H1 (cell line): ENCODE results near the gene USP24. TPM values are rescaled to one million over a fixed set of nuclear protein-coding genes. Genes with fewer than 3 reads are reported as not detected.

Source experiments
- CTCF ChIA-PET: fragments of 300-600 bp; sonication (Branson Sonifier 250); formaldehyde crosslinking; loops from one replicate; lab custom pipeline; 2021; ENCODE audit not compliant: partially characterized antibody; lab: Charles Lee
- POLR2A ChIA-PET: fragments of 300-600 bp; sonication (Branson Sonifier 250); formaldehyde crosslinking; loops from one replicate; lab custom pipeline; 2021; ENCODE audit warnings: inconsistent platforms; ENCODE audit not compliant: partially characterized antibody; lab: Charles Lee
- DNase-seq, 2 experiments: peaks; one replicate each; pipeline versions ENCODE4 v3.0.0 to v3.0.0-alpha.2; 2010 to 2022; ENCODE audit warnings: low spot score in 2 of 2, low read depth in 1 of 2, mixed read lengths in 1 of 2
- FAIRE-seq: peaks from 2 replicates; lab custom pipeline; 2011; peaks lifted over from hg19 to GRCh38; lab: Jason Lieb, UNC
- H2AFZ ChIP-seq: 2 replicates; pipeline ENCODE4 v1.8.1; 2012; ENCODE audit warnings: low read length, inconsistent platforms
- H2AK5ac ChIP-seq: 2 replicates; pipeline ENCODE4 v1.6.1; 2013; ENCODE audit warnings: low read depth, low read length
- H2BK120ac ChIP-seq: replicated peaks from 2 replicates; pipeline ENCODE3; 2013; ENCODE audit warnings: low read depth, low read length, inconsistent platforms
- H2BK12ac ChIP-seq: 2 replicates; pipeline ENCODE4 v1.6.1; 2013; ENCODE audit warnings: low read depth, low read length
- H2BK15ac ChIP-seq: 2 replicates; pipeline ENCODE4 v1.6.1; 2013; ENCODE audit warnings: low read length
- H2BK20ac ChIP-seq: 2 replicates; pipeline ENCODE4 v1.6.1; 2013; ENCODE audit warnings: low read length
- H2BK5ac ChIP-seq: 2 replicates; pipeline ENCODE4 v1.6.1; 2013; ENCODE audit warnings: low read depth, low read length
- H3K14ac ChIP-seq: 2 replicates; pipeline ENCODE4 v1.6.1; 2013; ENCODE audit warnings: inconsistent platforms; ENCODE audit not compliant: insufficient read length
- H3K18ac ChIP-seq: 2 replicates; pipeline ENCODE4 v1.6.1; 2013; ENCODE audit warnings: low read length; ENCODE audit errors: extremely low read depth
- H3K23ac ChIP-seq: 2 replicates; pipeline ENCODE4 v1.6.1; 2013; ENCODE audit warnings: inconsistent platforms; ENCODE audit not compliant: insufficient read length
- H3K23me2 ChIP-seq: 2 replicates; pipeline ENCODE4 v1.6.1; 2013; ENCODE audit warnings: low read depth, low read length
- H3K27ac ChIP-seq: 2 replicates; pipeline ENCODE4 v1.6.1; 2011; ENCODE audit warnings: low read depth, low read length, inconsistent platforms
- H3K27me3 ChIP-seq, 4 experiments: replicated peaks in 1 of 4; 1 replicate in 1 of 4; 2 replicates in 3 of 4; pipeline versions ENCODE4 v1.6.1 to v1.8.1; 2011 to 2013; ENCODE audit warnings: low read length in 3 of 4, mild to moderate bottlenecking in 3 of 4, inconsistent platforms in 2 of 4, mixed read lengths in 2 of 4, moderate library complexity in 1 of 4; ENCODE audit not compliant: control insufficient read depth in 3 of 4, insufficient read depth in 3 of 4; ENCODE audit errors: extremely low read depth in 1 of 4
- H3K36me3 ChIP-seq, 4 experiments: 2 replicates each; pipeline versions ENCODE4 v1.6.1 to v1.8.1; 2011 to 2013; ENCODE audit warnings: mild to moderate bottlenecking in 4 of 4, low read length in 3 of 4, moderate library complexity in 2 of 4, control low read depth in 1 of 4, inconsistent platforms in 1 of 4; ENCODE audit not compliant: insufficient read depth in 4 of 4, control insufficient read depth in 2 of 4
- H3K4ac ChIP-seq: replicated peaks from 2 replicates; pipeline ENCODE3; 2013; ENCODE audit warnings: low read length, low read depth, mixed read lengths, inconsistent platforms; ENCODE audit not compliant: insufficient read length
- H3K4me1 ChIP-seq, 4 experiments: replicated peaks in 1 of 4; 1 replicate in 1 of 4; 2 replicates in 3 of 4; pipeline versions ENCODE4 v1.6.1 to v1.8.1; 2011 to 2013; ENCODE audit warnings: low read length in 3 of 4, inconsistent platforms in 2 of 4, mixed read lengths in 1 of 4; ENCODE audit not compliant: insufficient read depth in 4 of 4, control insufficient read depth in 3 of 4
- H3K4me2 ChIP-seq, 2 experiments: 2 replicates each; pipeline versions ENCODE4 v1.6.1 to v1.8.1; 2011 to 2013; ENCODE audit warnings: low read depth in 2 of 2, low read length in 2 of 2, control low read depth in 1 of 2, inconsistent platforms in 1 of 2, mild to moderate bottlenecking in 1 of 2; ENCODE audit not compliant: insufficient read depth in 1 of 2
- H3K4me3 ChIP-seq, 4 experiments: fragments of 200-600, 300-600 bp in 1 of 4; sonication (generic), shearing (Covaris generic), sonication (Bioruptor Twin) in 1 of 4; 2 replicates each; pipeline versions ENCODE4 v1.5.1 to v1.8.1; 2011 to 2016; ENCODE audit warnings: low read length in 4 of 4, low read depth in 3 of 4, control low read depth in 2 of 4, inconsistent platforms in 2 of 4, mild to moderate bottlenecking in 2 of 4, mixed read lengths in 1 of 4, moderate library complexity in 1 of 4; ENCODE audit not compliant: insufficient read depth in 2 of 4; ENCODE audit errors: extremely low read depth in 1 of 4
- H3K56ac ChIP-seq: replicated peaks from 2 replicates; pipeline ENCODE3; 2013; ENCODE audit warnings: low read depth, mild to moderate bottlenecking, mixed read lengths, low read length, inconsistent platforms; ENCODE audit not compliant: insufficient read length
- H3K79me1 ChIP-seq: 2 replicates; pipeline ENCODE4 v1.6.1; 2013; ENCODE audit warnings: low read depth, low read length, control low read depth
- H3K79me2 ChIP-seq, 2 experiments: 2 replicates each; pipeline versions ENCODE4 v1.6.1 to v1.8.1; 2012 to 2013; ENCODE audit warnings: low read length in 2 of 2, mild to moderate bottlenecking in 2 of 2, inconsistent platforms in 1 of 2; ENCODE audit not compliant: insufficient read depth in 2 of 2, control insufficient read depth in 1 of 2
- H3K9ac ChIP-seq, 4 experiments: replicated peaks in 1 of 4; 1 replicate in 1 of 4; 2 replicates in 3 of 4; pipeline versions ENCODE4 v1.6.1 to v1.8.1; 2011 to 2013; ENCODE audit warnings: low read depth in 3 of 4, low read length in 3 of 4, control low read depth in 2 of 4, mild to moderate bottlenecking in 2 of 4, moderate library complexity in 2 of 4, inconsistent platforms in 1 of 4; ENCODE audit errors: extremely low read depth in 1 of 4
- H3K9me3 ChIP-seq, 2 experiments: 2 replicates each; pipeline versions ENCODE4 v1.6.1 to v1.8.1; 2012 to 2013; ENCODE audit warnings: mild to moderate bottlenecking in 2 of 2, moderate library complexity in 2 of 2, control low read depth in 1 of 2, inconsistent platforms in 1 of 2, low read depth in 1 of 2, low read length in 1 of 2, mixed read lengths in 1 of 2; ENCODE audit not compliant: insufficient read depth in 2 of 2
- H4K20me1 ChIP-seq, 2 experiments: replicated peaks in 1 of 2; 2 replicates each; pipeline versions ENCODE3 to v1.8.1; 2011 to 2013; ENCODE audit warnings: inconsistent platforms in 2 of 2, low read length in 2 of 2, mild to moderate bottlenecking in 1 of 2; ENCODE audit not compliant: insufficient read depth in 2 of 2, control insufficient read depth in 1 of 2
- H4K5ac ChIP-seq: 2 replicates; pipeline ENCODE4 v1.6.1; 2013; ENCODE audit warnings: low read length, low read depth, mixed read lengths, inconsistent platforms; ENCODE audit not compliant: insufficient read length
- H4K8ac ChIP-seq: 2 replicates; pipeline ENCODE4 v1.8.0; 2013; ENCODE audit warnings: mild to moderate bottlenecking, moderate library complexity, low read length, inconsistent platforms; ENCODE audit not compliant: insufficient read depth; ENCODE audit errors: extremely low read depth
- H4K91ac ChIP-seq: replicated peaks from 2 replicates; pipeline ENCODE3; 2013; ENCODE audit warnings: low read length, mixed read lengths, inconsistent platforms; ENCODE audit not compliant: insufficient read length
- BCL11A ChIP-seq, 2 experiments: IDR thresholded peaks; one replicate each; pipeline ENCODE4 v1.6.1; 2011; ENCODE audit warnings: low read depth in 2 of 2, low read length in 2 of 2, mild to moderate bottlenecking in 2 of 2
- CBX8 ChIP-seq: fragments of 300-800, 300-1000 bp; sonication (generic); IDR thresholded peaks from 2 replicates; pipeline ENCODE4 v1.7.1; 2016; ENCODE audit warnings: low read depth, low read length, borderline replicate concordance
- EP300 ChIP-seq, 2 experiments: IDR thresholded peaks; 1 replicate in 1 of 2; 2 replicates in 1 of 2; pipeline ENCODE4 v1.6.1; 2011 to 2012; ENCODE audit warnings: low read depth in 2 of 2, low read length in 2 of 2, mild to moderate bottlenecking in 2 of 2, borderline replicate concordance in 1 of 2, inconsistent platforms in 1 of 2, moderate library complexity in 1 of 2
- KDM1A ChIP-seq: fragments of 200-600, 300-600 bp; sonication (generic); IDR thresholded peaks from 2 replicates; pipeline ENCODE4 v1.7.1; 2016; ENCODE audit warnings: mild to moderate bottlenecking, low read length, borderline replicate concordance
- SAP30 ChIP-seq: fragments of 300-600 bp; sonication (generic); IDR thresholded peaks from 2 replicates; pipeline ENCODE4 v1.7.1; 2012; ENCODE audit warnings: low read length, moderate library complexity, mild to moderate bottlenecking, inconsistent platforms; ENCODE audit not compliant: insufficient read depth, insufficient replicate concordance
- SIRT6 ChIP-seq: IDR thresholded peaks from one replicate; pipeline ENCODE4 v1.7.1; 2012; ENCODE audit warnings: low read length, inconsistent platforms
- SP1 ChIP-seq: IDR thresholded peaks from 2 replicates; pipeline ENCODE4 v1.6.1; 2011; ENCODE audit warnings: low read depth, low read length
- TAF7 ChIP-seq: optimal IDR thresholded peaks from 2 replicates; pipeline ENCODE3; 2011; ENCODE audit warnings: low read depth, mild to moderate bottlenecking, inconsistent platforms, low read length, moderate library complexity, borderline replicate concordance
- TCF12 ChIP-seq: IDR thresholded peaks from 2 replicates; pipeline ENCODE4 v1.6.1; 2011; ENCODE audit warnings: low read depth, mild to moderate bottlenecking, low read length
- WGBS, 2 experiments: shearing (Covaris generic) in 1 of 2; methylation state at CpG; one replicate each; pipeline versions ENCODE4 v1.1.6 to v1.1.7; 2013 to 2015; ENCODE audit warnings: low lambda C conversion rate in 2 of 2, mixed read lengths in 2 of 2, inconsistent platforms in 1 of 2, low coverage in 1 of 2, missing lambda C conversion rate in 1 of 2; ENCODE audit not compliant: insufficient replicate concordance in 2 of 2, insufficient coverage in 1 of 2, insufficient read length in 1 of 2; ENCODE audit errors: extremely low coverage in 1 of 2, missing lambda C conversion rate in 1 of 2; 5-methylcytosine and 5-hydroxymethylcytosine counted together
- polyA plus RNA-seq, 7 experiments: library from polyadenylated mRNA; depleted of rRNA in 3 of 7; stranded (reverse) in 5 of 7; unstranded in 2 of 7; fragments of >200 nt in 5 of 7; fragments of 200-250 nt in 2 of 7; gene quantifications; 1 replicate in 5 of 7; 2 replicates in 1 of 7; 4 replicates in 1 of 7; pipeline versions ENCODE4 v1.2.1 to v1.2.3, GENCODE V29; 2011 to 2013; ENCODE audit warnings: missing spikeins in 2 of 7, mixed read lengths in 2 of 7
- total RNA-seq: library from RNA; stranded (reverse); fragmentation: NEBNext Ultra II Directional; extraction: Animal tissue kit (Norgen Biotek cat#: 25700); gene quantifications from 2 replicates; pipeline ENCODE4 v1.2.1, GENCODE V29; 2021

USP24 gene
- total and polyA plus RNA-seq, 2 of the 8 experiments (the other 6 are each of a cell fraction or from before 2014, with no cell fraction given), result 11.1 to 34.6 TPM

GRCh38 chr1:55224729-55225128, 9.6 kb upstream of the USP24 start:
- Histone ChIP-seq H2BK5ac (no peak overlapping the region), H3K36me3 (no peaks in the 10 kb centered on the region), H3K14ac (no peak overlapping the region), H3K4me2 (no peak overlapping the region), H3K4me1 (peaks cover 0 to 4% (median 1%) of the 10 kb centered on the region in 4 experiments; a peak in 1 of 7 replicates), H2BK20ac (no peak overlapping the region), H3K79me1 (no peaks in the 10 kb centered on the region), H3K27ac (no peak overlapping the region), H4K8ac (no peak overlapping the region; the same call in 1 of the 2 replicates), H2AFZ (no peak overlapping the region), H2BK12ac (no peak overlapping the region), H2AK5ac (no peak overlapping the region), H2BK120ac (no peak overlapping the region), H4K5ac (no peak overlapping the region), H4K91ac (no peak overlapping the region), H2BK15ac (no peak overlapping the region), H3K79me2 (no peaks in the 10 kb centered on the region), H4K20me1 (no peaks in the 10 kb centered on the region), H3K9me3 (peaks cover 0 to 2% of the 10 kb centered on the region in 2 experiments; a peak in 2 of 4 replicates), H3K56ac (no peak overlapping the region), H3K18ac (no peak overlapping the region), H3K4ac (no peak overlapping the region), H3K23ac (no peak overlapping the region), H3K23me2 (no peaks in the 10 kb centered on the region), H3K4me3 (no peak overlapping the region), H3K27me3 (no peaks in the 10 kb centered on the region), H3K9ac (no peak overlapping the region)
- no peak for DNase-seq
- no peak for FAIRE-seq
- ChIA-PET POLR2A (interaction anchor here (3.5 kb wide), 1 partner anchor 10 kb away, joined by 24 read pairs; the partner anchor contains the start of gene USP24), CTCF (interaction anchor here (0.6 to 1.1 kb wide), 2 partner anchors 11 to 50 kb away, joined by 3 read pairs; no protein-coding TSS in a partner anchor)
- 92% methylated on average over 1 of the region's 1 CpG; no CpG with 5 or more reads in 1 of the 2 experiments for WGBS, 2 experiments
- no peak for TF ChIP-seq SAP30
- TF ChIP-seq SIRT6, result no peak
- no peak for TF ChIP-seq TCF12
- no peak for TF ChIP-seq TAF7
- TF ChIP-seq EP300 (IDR thresholded peaks at IDR 0.05; ENCODE audit: borderline replicate concordance in 1 of 2, low read depth in 2 of 2, low read length in 2 of 2), result no peak
- no peak for TF ChIP-seq CBX8
- TF ChIP-seq KDM1A, result peak; percentile 49; the same call in 1 of the 2 replicates
- TF ChIP-seq BCL11A (IDR thresholded peaks at IDR 0.05; ENCODE audit: low read depth in 2 of 2, low read length in 2 of 2), result no peak
- no peak for TF ChIP-seq SP1
